ENCODE measurements around the gene EEF2K. TPM values are rescaled to one million over a fixed set of nuclear protein-coding genes. Genes with fewer than 3 reads are reported as not detected.

The EEF2K gene
- total RNA-seq, 1 experiment from 2014 or later: 9.1 TPM

DNA sequence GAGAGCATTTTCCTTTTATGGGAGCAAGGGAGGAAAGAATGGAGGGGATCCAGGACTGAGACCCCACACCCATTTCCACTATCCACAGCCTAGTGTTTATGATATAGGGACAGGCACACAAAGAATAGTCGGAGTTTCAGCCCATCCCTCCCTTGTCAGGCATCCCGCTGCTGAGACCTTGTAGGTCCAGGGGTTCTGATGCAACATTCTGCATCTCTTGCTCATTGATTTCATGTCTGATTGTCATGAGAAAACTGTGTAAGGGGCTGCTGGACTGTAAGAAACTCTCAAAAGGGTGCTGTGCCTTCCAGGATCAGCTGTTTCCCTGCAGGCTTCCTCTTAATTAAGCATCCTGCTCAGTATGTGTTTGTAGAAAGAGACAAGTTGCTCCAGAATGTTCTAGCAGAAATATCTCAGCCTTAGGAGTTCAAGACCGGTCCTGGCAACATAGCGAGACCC is 85.8 kb downstream of the EEF2K start:
- POLR2A ChIA-PET (ENCODE audit: unreplicated experiment): no interaction called here
- Histone ChIP-seq H4K20me1 (ENCODE audit: low read length) (no peaks in the 10 kb centered on the region), H3F3A (ENCODE audit: low read length, unreplicated experiment) (no peaks in the 10 kb centered on the region), H3K4me3 (ENCODE audit: low read length) (no peak overlapping the region), H3K9me2 (replicated peaks; ENCODE audit: low read length) (no peaks in the 10 kb centered on the region), H3K27me3 (ENCODE audit: low read length) (no peaks in the 10 kb centered on the region), H3K4me2 (ENCODE audit: low read length) (no peak overlapping the region), H3K4me1 (ENCODE audit: insufficient read depth, low read length) (no peaks in the 10 kb centered on the region), H2AFZ (ENCODE audit: low read length) (no peak overlapping the region), H3K36me3 (ENCODE audit: low read depth, low read length) (no peaks in the 10 kb centered on the region), H3K9ac (ENCODE audit: low read length) (no peak overlapping the region), H3K79me2 (ENCODE audit: low read length) (no peaks in the 10 kb centered on the region), H3K9me3 (ENCODE audit: low read length) (no peaks in the 10 kb centered on the region), H3K27ac (ENCODE audit: low read length) (no peak overlapping the region)
- DNase-seq (no peak), ATAC-seq (no peak)
- CTCF ChIA-PET: no interaction called here
- no TSS peak for BruUV-seq (replicated peaks)
- no peak for TF ChIP-seq CTCF (conservative IDR thresholded peaks at IDR 0.05; ENCODE audit: low read depth, low read length)
- TF ChIP-seq EZH2phosphoT487 (IDR thresholded peaks at IDR 0.05; ENCODE audit: borderline replicate concordance, low read length): no peak
- no peak for TF ChIP-seq EZH2 (IDR thresholded peaks at IDR 0.05; ENCODE audit: low read length, unreplicated experiment)
- intact Hi-C loops (cut with micrococcal nuclease): no loop called here

GRCh38 chr16:22292320-22292719 is 86.2 kb downstream of the EEF2K start:
- BruUV-seq (replicated peaks): no TSS peak
- no peaks in the 10 kb centered on the region for H3K9me3 ChIP-seq (ENCODE audit: low read length)
- no peak overlapping the region for H3K9ac ChIP-seq (ENCODE audit: low read length)
- no peaks in the 10 kb centered on the region for H3K4me1 ChIP-seq (ENCODE audit: insufficient read depth, low read length)
- H2AFZ ChIP-seq (ENCODE audit: low read length): no peak overlapping the region
- no peaks in the 10 kb centered on the region for H3F3A ChIP-seq (ENCODE audit: low read length, unreplicated experiment)
- ATAC-seq (no peak), DNase-seq (no peak)
- ChIA-PET POLR2A (ENCODE audit: unreplicated experiment) (no interaction called here), CTCF (no interaction called here)
- no peaks in the 10 kb centered on the region for H3K27me3 ChIP-seq (ENCODE audit: low read length)
- peaks cover under 1% of the 10 kb centered on the region; the same call in 1 of the 2 replicates for H3K79me2 ChIP-seq (ENCODE audit: low read length)
- no peak for TF ChIP-seq CTCF (conservative IDR thresholded peaks at IDR 0.05; ENCODE audit: low read depth, low read length)
- no peak for TF ChIP-seq EZH2phosphoT487 (IDR thresholded peaks at IDR 0.05; ENCODE audit: borderline replicate concordance, low read length)
- TF ChIP-seq EZH2 (IDR thresholded peaks at IDR 0.05; ENCODE audit: low read length, unreplicated experiment): no peak
- H3K9me2 ChIP-seq (replicated peaks; ENCODE audit: low read length): no peaks in the 10 kb centered on the region
- intact Hi-C loops (cut with micrococcal nuclease): no loop called here
- no peak overlapping the region for H3K4me2 ChIP-seq (ENCODE audit: low read length)
- no peaks in the 10 kb centered on the region for H4K20me1 ChIP-seq (ENCODE audit: low read length)
- no peak overlapping the region for H3K27ac ChIP-seq (ENCODE audit: low read length)
- no peaks in the 10 kb centered on the region for H3K36me3 ChIP-seq (ENCODE audit: low read depth, low read length)
- H3K4me3 ChIP-seq (ENCODE audit: low read length): no peak overlapping the region

- ATAC-seq: no peak
- H3K27ac ChIP-seq (ENCODE audit: low read length): no peak overlapping the region
- no peak for DNase-seq
- no peak overlapping the region for H3K4me2 ChIP-seq (ENCODE audit: low read length)
- 0 out of 2 replicates have a peak, but pooled peaks cover 4% of the 10 kb centered on the region for H4K20me1 ChIP-seq (ENCODE audit: low read length)
- no peak overlapping the region for H2AFZ ChIP-seq (ENCODE audit: low read length)
- CTCF ChIA-PET: no interaction called here
- H3K79me2 ChIP-seq (ENCODE audit: low read length): peaks cover 12% of the 10 kb centered on the region
- no peaks in the 10 kb centered on the region for H3K36me3 ChIP-seq (ENCODE audit: low read depth, low read length)
- intact Hi-C loops (cut with micrococcal nuclease): no loop called here
- no peaks in the 10 kb centered on the region for H3K9me2 ChIP-seq (replicated peaks; ENCODE audit: low read length)
- no peak overlapping the region for H3K4me3 ChIP-seq (ENCODE audit: low read length)
- no peaks in the 10 kb centered on the region for H3F3A ChIP-seq (ENCODE audit: low read length, unreplicated experiment)
- POLR2A ChIA-PET (ENCODE audit: unreplicated experiment): no interaction called here
- TF ChIP-seq EZH2 (IDR thresholded peaks at IDR 0.05; ENCODE audit: low read length, unreplicated experiment) (no peak), CTCF (conservative IDR thresholded peaks at IDR 0.05; ENCODE audit: low read depth, low read length) (no peak), EZH2phosphoT487 (IDR thresholded peaks at IDR 0.05; ENCODE audit: borderline replicate concordance, low read length) (no peak)
- no peak overlapping the region for H3K9ac ChIP-seq (ENCODE audit: low read length)
- BruUV-seq (replicated peaks): no TSS peak
- no peaks in the 10 kb centered on the region for H3K4me1 ChIP-seq (ENCODE audit: insufficient read depth, low read length)
- no peaks in the 10 kb centered on the region for H3K27me3 ChIP-seq (ENCODE audit: low read length)
- H3K9me3 ChIP-seq (ENCODE audit: low read length): no peaks in the 10 kb centered on the region
Observed at GRCh38 chr16:22293137-22294106, 87.3 kb downstream of the EEF2K start.
